K562 (cell line): ENCODE measurements around the gene NQO2. TPM values are rescaled to one million over a fixed set of nuclear protein-coding genes. Genes with fewer than 3 reads are reported as not detected.

Experiments
- ATAC-seq: fragments of 200-7000 bp; cut with Tn5 transposase; 3 replicates; pipeline ENCODE4 v1.9.1; 2020; ENCODE audit warnings: moderate library complexity
- BruUV-seq: library from RNA; stranded (reverse); fragments of 400-500 nt; replicated peaks from 2 replicates; lab custom pipeline; 2021; lab: Mats Ljungman, UMichigan
- CTCF ChIA-PET: fragments of 300-600 bp; formaldehyde crosslinking; extraction: SDS; loops from one replicate; lab custom pipeline; 2021; ENCODE audit warnings: low intra/inter-chr PET ratio; lab: Yijun Ruan, JAX
- POLR2A ChIA-PET: fragments of 300-600, 350-650 bp; sonication (Branson Sonifier 250); formaldehyde crosslinking; extraction: SDS; loops from one replicate; lab custom pipeline; 2021; ENCODE audit warnings: antibody characterized with exemption, inconsistent platforms; lab: Yijun Ruan, JAX
- DNase-seq, 4 experiments: peaks; one replicate each; pipeline versions ENCODE4 v3.0.0 to v3.0.0-alpha.2; 2011 to 2018; ENCODE audit warnings: low spot score in 3 of 4, mixed read lengths in 3 of 4; ENCODE audit errors: extremely low read depth in 1 of 4
- FAIRE-seq: peaks from 2 replicates; lab custom pipeline; 2011; peaks lifted over from hg19 to GRCh38; lab: Jason Lieb, UNC
- H2AFZ ChIP-seq: 2 replicates; pipeline ENCODE4 v1.6.0; 2011; ENCODE audit warnings: low read depth, low read length, control low read depth, inconsistent platforms
- H3K27ac ChIP-seq: fragments of 200-600 bp; 3 replicates; pipeline ENCODE4 v1.8.0; 2011; ENCODE audit warnings: low read depth, mild to moderate bottlenecking, control low read depth, inconsistent platforms, low read length, moderate library complexity, mixed read lengths; ENCODE audit errors: extremely low read depth
- H3K27me3 ChIP-seq, 2 experiments: fragments of 300-600 bp in 1 of 2; 2 replicates in 1 of 2; 3 replicates in 1 of 2; pipeline versions ENCODE4 v1.6.0 to v1.8.0; 2011; ENCODE audit warnings: inconsistent platforms in 2 of 2, low read length in 2 of 2, mild to moderate bottlenecking in 1 of 2, mixed read lengths in 1 of 2, moderate library complexity in 1 of 2; ENCODE audit not compliant: control insufficient read depth in 2 of 2, insufficient read depth in 2 of 2
- H3K36me3 ChIP-seq: fragments of 300-600 bp; 3 replicates; pipeline ENCODE4 v1.8.0; 2011; ENCODE audit warnings: mild to moderate bottlenecking, low read length, inconsistent platforms; ENCODE audit not compliant: control insufficient read depth, insufficient read depth
- H3K4me1 ChIP-seq, 2 experiments: fragments of 200-600 bp in 1 of 2; replicated peaks in 1 of 2; 2 replicates in 1 of 2; 3 replicates in 1 of 2; pipeline versions ENCODE4 v1.5.1 to v1.8.0; 2011; ENCODE audit warnings: inconsistent platforms in 2 of 2, low read length in 2 of 2, mild to moderate bottlenecking in 1 of 2, mixed read lengths in 1 of 2, moderate library complexity in 1 of 2; ENCODE audit not compliant: control insufficient read depth in 2 of 2, insufficient read depth in 2 of 2
- H3K4me2 ChIP-seq: 2 replicates; pipeline ENCODE4 v1.6.1; 2011; ENCODE audit warnings: low read length, control low read depth, inconsistent platforms, mixed read lengths; ENCODE audit not compliant: insufficient read depth
- H3K4me3 ChIP-seq: fragments of 200-600 bp; sonication (generic), shearing (Covaris generic); 2 replicates; pipeline ENCODE4 v1.5.1; 2016; ENCODE audit warnings: control low read depth, inconsistent platforms
- H3K79me2 ChIP-seq: fragments of 200-600 bp; 3 replicates; pipeline ENCODE4 v1.8.0; 2011; ENCODE audit warnings: low read length, inconsistent platforms; ENCODE audit not compliant: control insufficient read depth, insufficient read depth
- H3K9ac ChIP-seq, 2 experiments: 2 replicates each; pipeline versions ENCODE4 v1.6.0 to v1.6.1; 2011; ENCODE audit warnings: low read depth in 2 of 2, low read length in 2 of 2, control low read depth in 1 of 2, inconsistent platforms in 1 of 2, mild to moderate bottlenecking in 1 of 2, mixed read lengths in 1 of 2; ENCODE audit not compliant: insufficient read depth in 1 of 2
- H3K9me1 ChIP-seq: one replicate; pipeline ENCODE4 v1.6.0; 2011; ENCODE audit warnings: inconsistent platforms, mild to moderate bottlenecking, low read length, moderate library complexity; ENCODE audit not compliant: control insufficient read depth, insufficient read depth
- H3K9me3 ChIP-seq: replicated peaks from 2 replicates; pipeline ENCODE4 v1.5.1; 2011; ENCODE audit warnings: low read depth, low read length, inconsistent platforms; ENCODE audit not compliant: control insufficient read depth, insufficient read depth
- H4K20me1 ChIP-seq: replicated peaks from 2 replicates; pipeline ENCODE4 v1.6.1; 2011; ENCODE audit warnings: low read length, inconsistent platforms, mixed read lengths; ENCODE audit not compliant: control insufficient read depth, insufficient read depth
- E2F1 ChIP-seq: sonication (generic); formaldehyde crosslinking; IDR thresholded peaks from 2 replicates; pipeline ENCODE4 v1.8.1; 2023; ENCODE audit warnings: mild to moderate bottlenecking, missing genetic modification reagents, moderate library complexity
- KLF13 ChIP-seq: fragments of 450-650 bp; IDR thresholded peaks from 2 replicates; pipeline ENCODE4 v1.6.1; 2016; ENCODE audit warnings: missing genetic modification characterization, low read depth, mild to moderate bottlenecking, missing compliant biosample characterization, moderate library complexity, borderline replicate concordance
- PRPF4 ChIP-seq: fragments of 200-400 bp; formaldehyde crosslinking; IDR thresholded peaks from one replicate; pipeline ENCODE4 v1.6.1; 2017; ENCODE audit warnings: low read length, low read depth, mild to moderate bottlenecking; ENCODE audit not compliant: insufficient read depth, poor library complexity, severe bottlenecking
- RFX5 ChIP-seq: IDR thresholded peaks from 2 replicates; pipeline ENCODE4 v1.6.1; 2011; ENCODE audit warnings: low read depth, mild to moderate bottlenecking, improper control_type of control experiment, low read length
- TBP ChIP-seq: optimal IDR thresholded peaks from 2 replicates; pipeline ENCODE3; 2011; ENCODE audit warnings: low read depth, low read length, improper control_type of control experiment
- TOE1 ChIP-seq, 2 experiments: fragments of 450-650 bp in 1 of 2; sonication (generic) in 1 of 2; formaldehyde crosslinking in 1 of 2; IDR thresholded peaks; 2 replicates each; pipeline versions ENCODE4 v1.7.1 to v1.8.0; 2016 to 2022; ENCODE audit warnings: borderline replicate concordance in 2 of 2, mild to moderate bottlenecking in 2 of 2, antibody characterized with exemption in 1 of 2, inconsistent platforms in 1 of 2, low read depth in 1 of 2, missing genetic modification reagents in 1 of 2, moderate library complexity in 1 of 2
- ZNF217 ChIP-seq: sonication (generic); formaldehyde crosslinking; IDR thresholded peaks from 2 replicates; pipeline ENCODE4 v1.8.0; 2022; ENCODE audit warnings: mild to moderate bottlenecking, missing genetic modification reagents
- ZNF785 ChIP-seq: fragments of 250-450 bp; sonication (Bioruptor Pico); IDR thresholded peaks from 2 replicates; pipeline ENCODE4 v1.4.0; 2020; ENCODE audit warnings: mild to moderate bottlenecking
- whole genome bisulfite sequencing: fragments of 100-300 bp; shearing (Covaris generic); methylation state at CpG from one replicate; pipeline ENCODE4 v1.1.6; 2016; ENCODE audit warnings: low coverage, mixed read lengths; ENCODE audit not compliant: insufficient coverage; ENCODE audit errors: missing lambda C conversion rate; 5-methylcytosine and 5-hydroxymethylcytosine counted together
- in situ Hi-C: fragments of 300-500 bp; cut with MboI; formaldehyde crosslinking; loops from 4 replicates; pipeline ENCODE4 v1.15.0; 2018; ENCODE audit warnings: inconsistent platforms, mixed read lengths
- intact Hi-C: fragments of 100-400 bp; cut with micrococcal nuclease; formaldehyde crosslinking; loops from 2 replicates; pipeline ENCODE4 v1.14.2; 2022
- polyA plus RNA-seq, 8 experiments: library from polyadenylated mRNA; depleted of rRNA in 4 of 8; stranded (reverse) in 5 of 8; unstranded in 3 of 8; fragments of >200 nt; fragmentation: Nextera tagmentation in 2 of 8; fragmentation: Illumina TruSeq in 1 of 8; extraction: Ambion mirVana in 2 of 8; extraction: Trizol in 1 of 8; gene quantifications; 2 replicates each; pipeline versions ENCODE4 v1.2.1 to v1.2.3, GENCODE V29; 2011 to 2014; ENCODE audit warnings: inconsistent platforms in 1 of 8, missing spikeins in 1 of 8
- total RNA-seq, 7 experiments: library from RNA; depleted of rRNA in 6 of 7; stranded (reverse); fragments of >200 nt in 6 of 7; fragmentation: Illumina TruSeq in 2 of 7; extraction: Trizol in 2 of 7; gene quantifications; 2 replicates each; pipeline versions ENCODE4 v1.2.1 to v1.2.3, GENCODE V29; 2011 to 2021; ENCODE audit warnings: low replicate concordance in 1 of 7

NQO2 gene
- total and polyA plus RNA-seq, 9 of the 15 experiments (the other 6 are each of a cell fraction or from before 2014, with no cell fraction given), result 54.6 to 214 (median 116) TPM

- Histone ChIP-seq H3K36me3 (peaks cover 41% of the 10 kb centered on the region), H4K20me1 (no peaks in the 10 kb centered on the region), H3K27me3 (no peaks in the 10 kb centered on the region), H3K27ac (no peak overlapping the region), H3K4me3 (no peak overlapping the region), H3K4me1 (peaks cover 35 to 41% of the 10 kb centered on the region in 2 experiments), H3K4me2 (no peak overlapping the region), H3K9me1 (no peaks in the 10 kb centered on the region), H3K9ac (peak overlapping the region in 1 of 2 experiments; percentile 57; a peak in 1 of 4 replicates), H3K79me2 (peaks cover 71% of the 10 kb centered on the region), H2AFZ (no peak overlapping the region), H3K9me3 (no peaks in the 10 kb centered on the region)
- DNase-seq, result no peak
- in situ Hi-C loops (no loop called here), intact Hi-C loops (no loop called here)
- FAIRE-seq, result no peak
- BruUV-seq, result no TSS peak
- TF ChIP-seq KLF13 (tag) (no peak), ZNF785 (CRISPR knock-in tag) (no peak), TBP (no peak), RFX5 (no peak), E2F1 (CRISPR knock-in tag) (no peak), PRPF4 (no peak), TOE1 (IDR thresholded peaks at IDR 0.05; ENCODE audit: borderline replicate concordance) (no peak), TOE1 (CRISPR knock-in tag; IDR thresholded peaks at IDR 0.05; ENCODE audit: borderline replicate concordance, low read depth) (no peak), ZNF217 (no peak)
- CTCF ChIA-PET, result no interaction called here
- no peak for ATAC-seq
- 76% methylated on average over 4 of the region's 4 CpGs for WGBS
- POLR2A ChIA-PET, result interaction anchor here (1.1 to 1.5 kb wide), 4 partner anchors 11 to 119 kb away, joined by 3 to 8 read pairs (median 4); partner anchors contain the start of gene SERPINB1
These were observed 38.8 kb upstream of the NQO2 start for GRCh38 chr6:2960935-2961334.
